ENCODE results near the gene KCTD8. TPM values are rescaled to one million over a fixed set of nuclear protein-coding genes. Genes with fewer than 3 reads are reported as not detected.
"Not testable (repeated sequence)": the region's sequence is repeated elsewhere in the genome, so short reads cannot be mapped to it uniquely, and the experiment has no call there.

KCTD8 gene
- total and polyA plus RNA-seq, 11 donors: 0.15 to 2.9 (median 0.17) TPM; not detected in 8

DNA sequence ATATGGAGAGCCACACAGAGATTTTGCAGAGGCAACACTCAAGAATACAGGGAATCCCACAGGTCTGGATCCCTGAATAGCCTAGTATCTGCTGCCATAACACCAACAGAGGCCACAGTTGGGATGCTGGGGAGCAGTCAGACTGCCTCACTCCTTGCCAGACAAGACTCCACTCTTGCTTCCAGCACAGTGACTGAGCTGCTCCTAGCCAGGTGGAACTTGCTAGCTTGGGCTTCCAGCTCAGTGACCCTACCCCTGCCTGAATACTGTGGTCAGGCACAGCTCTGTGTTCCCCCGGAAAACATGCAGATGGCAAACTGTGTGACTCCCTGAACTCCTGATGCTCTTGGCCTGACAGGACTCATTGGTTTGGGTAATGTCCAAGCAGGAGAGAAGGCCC lies 251.8 kb downstream of the KCTD8 start:
- TF ChIP-seq POLR2A (IDR thresholded peaks at IDR 0.05) (no peak), CTCF (IDR thresholded peaks at IDR 0.05) (no peak)
- intact Hi-C loops (cut with DNase I): no loop called here
- Histone ChIP-seq H3K36me3 (no peaks in the 10 kb centered on the region), H3K4me3 (no peak overlapping the region), H3K27me3 (no peaks in the 10 kb centered on the region), H3K9me3 (peaks cover 0 to 23% (median 7%) of the 10 kb centered on the region in 12 donors), H3K4me1 (no peaks in the 10 kb centered on the region), H3K27ac (no peak overlapping the region)
- ATAC-seq: no peak
- 86 to 91% (median 87%) methylated on average over 1 of the region's 1 CpG for WGBS, 4 donors
- DNase-seq: no peak

DNA sequence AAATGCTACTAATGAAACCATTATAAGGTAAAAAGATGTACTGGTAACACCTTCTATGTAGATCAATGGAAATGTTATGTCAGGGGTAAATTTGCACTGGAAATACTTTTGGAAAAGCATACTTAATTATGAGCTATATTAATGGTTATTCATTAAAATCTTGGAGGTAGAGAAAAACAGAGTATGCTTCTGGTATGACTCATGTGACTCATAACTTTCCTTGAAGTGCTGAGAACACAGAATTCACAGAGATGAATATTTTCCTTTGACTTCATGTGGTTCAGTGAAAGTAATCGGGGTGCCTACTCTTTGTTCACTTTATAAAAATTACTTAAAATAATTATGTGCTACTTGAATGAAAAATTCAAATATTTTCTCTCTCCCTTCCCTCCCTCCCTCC lies 254.2 kb downstream of the KCTD8 start:
- no peak for TF ChIP-seq CTCF (IDR thresholded peaks at IDR 0.05)
- no peak for TF ChIP-seq POLR2A (IDR thresholded peaks at IDR 0.05)
- intact Hi-C loops (cut with DNase I): no loop called here
- H3K9me3 ChIP-seq: peaks cover 0 to 18% (median 5%) of the 10 kb centered on the region in 12 donors
- no peak overlapping the region for H3K27ac ChIP-seq
- DNase-seq (no peak), ATAC-seq (no peak)
- whole genome bisulfite sequencing, 4 donors: 80 to 90% (median 81%) methylated on average over 1 of the region's 1 CpG
- no peaks in the 10 kb centered on the region for H3K27me3 ChIP-seq
- H3K36me3 ChIP-seq: no peaks in the 10 kb centered on the region
- no peak overlapping the region for H3K4me3 ChIP-seq
- H3K4me1 ChIP-seq: no peaks in the 10 kb centered on the region

DNA sequence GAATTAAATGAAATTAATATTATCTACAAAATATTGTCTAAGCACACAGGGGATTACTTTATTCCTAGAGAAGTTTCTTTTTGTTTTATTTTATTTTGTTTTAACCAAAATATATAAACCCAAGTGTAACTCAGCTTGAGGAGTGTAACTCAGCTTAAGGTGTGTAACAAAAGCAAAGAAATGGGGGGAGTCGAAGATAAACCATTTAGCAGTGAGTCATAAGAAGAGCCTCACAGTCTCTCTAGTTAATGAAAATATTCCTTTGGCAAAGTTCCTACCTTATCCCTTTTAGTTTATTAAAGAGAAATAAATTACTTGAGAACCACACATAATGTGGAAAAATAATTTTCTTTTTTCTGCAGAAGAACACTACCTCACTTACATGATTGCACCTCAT lies 261.8 kb downstream of the KCTD8 start:
- intact Hi-C loops (cut with DNase I): no loop called here
- H3K27me3 ChIP-seq: no peaks in the 10 kb centered on the region
- TF ChIP-seq POLR2A (IDR thresholded peaks at IDR 0.05) (no peak), CTCF (IDR thresholded peaks at IDR 0.05) (no peak)
- DNase-seq (no peak), ATAC-seq (no peak)
- 78 to 93% (median 87%) methylated on average over 1 of the region's 1 CpG for WGBS, 4 donors
- H3K4me1 ChIP-seq: no peaks in the 10 kb centered on the region
- no peaks in the 10 kb centered on the region for H3K36me3 ChIP-seq
- no peak overlapping the region for H3K27ac ChIP-seq
- H3K4me3 ChIP-seq: no peak overlapping the region
- H3K9me3 ChIP-seq: peaks cover 0 to 5% (median 0%) of the 10 kb centered on the region in 12 donors

DNA sequence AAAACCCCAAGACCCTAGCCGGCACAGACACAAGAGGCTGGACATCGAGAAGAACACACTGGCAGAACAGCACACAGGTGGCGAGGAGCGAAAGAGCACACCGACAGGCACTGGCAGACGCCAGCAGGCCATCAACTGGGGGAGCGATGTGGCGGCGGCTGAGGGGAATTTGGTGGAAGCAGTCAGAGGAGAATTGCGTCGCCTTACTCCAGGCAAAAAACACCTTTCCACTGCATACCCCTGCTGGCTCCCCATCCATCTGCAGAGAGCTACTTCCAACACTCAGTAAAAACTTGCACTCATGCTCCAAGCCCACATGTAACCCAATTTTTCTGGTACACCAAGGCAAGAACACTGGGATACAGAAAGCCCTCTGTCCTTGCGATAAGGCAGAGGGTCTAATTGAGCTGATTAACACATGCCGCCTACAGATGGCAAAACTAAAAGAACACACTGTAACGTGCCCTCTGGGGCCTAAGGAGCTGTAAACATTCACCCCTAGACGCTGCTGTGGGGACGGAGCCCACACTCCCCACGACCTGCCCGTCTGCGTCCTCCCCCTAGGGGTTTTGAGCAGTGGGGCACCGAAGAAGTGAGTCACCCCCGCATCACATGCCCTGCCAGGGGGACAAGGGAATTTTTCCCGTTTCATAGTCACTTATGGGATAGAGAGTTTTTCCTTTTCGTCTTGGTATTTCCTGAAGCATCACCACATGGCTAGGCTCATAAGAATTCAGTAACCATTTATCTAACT lies 262.3 kb downstream of the KCTD8 start:
- ATAC-seq (no peak), DNase-seq (no peak)
- intact Hi-C loops (cut with DNase I): no loop called here
- H3K4me1 ChIP-seq: no peaks in the 10 kb centered on the region
- no peaks in the 10 kb centered on the region for H3K9me3 ChIP-seq
- H3K4me3 ChIP-seq: no peak overlapping the region
- no peaks in the 10 kb centered on the region for H3K27me3 ChIP-seq
- H3K27ac ChIP-seq: no peak overlapping the region
- no peaks in the 10 kb centered on the region for H3K36me3 ChIP-seq
- TF ChIP-seq POLR2A (IDR thresholded peaks at IDR 0.05) (no peak), CTCF (IDR thresholded peaks at IDR 0.05) (no peak)
- 78 to 85% (median 82%) methylated on average over 23 of the region's 23 CpGs for WGBS, 4 donors

DNA sequence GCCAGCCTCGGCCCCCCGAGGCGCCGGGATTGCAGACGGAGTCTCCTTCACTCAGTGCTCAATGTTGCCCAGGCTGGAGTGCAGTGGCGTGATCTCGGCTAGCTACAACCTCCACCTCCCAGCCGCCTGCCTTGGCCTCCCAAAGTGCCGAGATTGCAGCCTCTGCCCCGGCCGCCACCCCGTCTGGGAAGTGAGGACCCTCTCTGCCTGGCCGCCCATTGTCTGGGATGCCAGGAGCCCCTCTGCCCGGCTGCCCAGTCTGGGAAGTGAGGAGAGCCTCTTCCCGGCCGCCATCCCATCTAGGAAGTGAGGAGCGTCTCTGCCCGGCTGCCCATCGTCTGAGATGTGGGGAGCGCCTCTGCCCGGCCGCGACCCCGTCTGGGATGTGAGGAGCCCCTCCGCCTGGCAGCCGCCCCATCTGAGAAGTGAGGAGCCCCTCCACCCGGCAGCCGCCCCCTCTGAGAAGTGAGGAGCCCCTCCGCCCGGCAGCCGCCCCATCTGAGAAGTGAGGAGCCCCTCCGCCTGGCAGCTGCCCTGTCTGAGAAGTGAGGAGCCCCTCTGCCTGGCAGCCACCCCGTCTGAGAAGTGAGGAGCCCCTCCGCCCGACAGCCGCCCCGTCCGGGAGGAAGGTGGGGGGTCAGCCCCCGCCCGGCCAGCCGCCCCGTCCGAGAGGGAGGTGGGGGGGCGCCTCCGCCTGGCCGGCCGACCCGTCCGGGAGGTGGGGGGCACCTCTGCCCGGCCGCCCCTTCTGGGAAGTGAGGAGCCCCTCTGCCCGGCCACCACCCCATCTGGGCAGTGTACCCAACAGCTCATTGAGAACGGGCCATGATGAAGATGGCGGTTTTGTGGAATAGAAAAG lies 266.9 kb downstream of the KCTD8 start:
- H3K27ac ChIP-seq; ATAC-seq; H3K36me3 ChIP-seq; H3K27me3 ChIP-seq; intact Hi-C loops (cut with DNase I); H3K4me1 ChIP-seq; H3K9me3 ChIP-seq; DNase-seq; H3K4me3 ChIP-seq: not testable (repeated sequence)
- WGBS, 4 donors: 92 to 95% (median 95%) methylated on average over 17 to 54 of the region's 54 CpGs

GRCh38 chr4:44167766-44168165 lies 280.8 kb downstream of the KCTD8 start:
- H3K27me3 ChIP-seq; ATAC-seq; H3K4me3 ChIP-seq; H3K4me1 ChIP-seq; H3K9me3 ChIP-seq; H3K36me3 ChIP-seq; H3K27ac ChIP-seq; intact Hi-C loops (cut with DNase I): not testable (repeated sequence)
- DNase-seq: peak in 1 of 5 donors; percentile 59
- WGBS, 4 donors: 93 to 96% (median 95%) methylated on average over 24 to 27 of the region's 27 CpGs
